ENCODE measurements around the gene MECP2. TPM values are rescaled to one million over a fixed set of nuclear protein-coding genes. Genes with fewer than 3 reads are reported as not detected.

MECP2 gene
- total RNA-seq, 2 donors from 2014 or later, result 148 to 160 TPM

GRCh38 chrX:154020536-154021115 lies 76.9 kb downstream of the MECP2 start:
- ATAC-seq (no peak), DNase-seq (no peak)
- H3K27me3 Mint-ChIP-seq, result no peaks in the 10 kb centered on the region
- H3K36me3 Mint-ChIP-seq (ENCODE audit: low read depth), result no peaks in the 10 kb centered on the region
- no peaks in the 10 kb centered on the region for H3K9me3 ChIP-seq (ENCODE audit: control insufficient read depth, low read length, poor library complexity, severe bottlenecking)
- H3K4me1 Mint-ChIP-seq, result peaks cover 9% of the 10 kb centered on the region
- H3K4me3 Mint-ChIP-seq, result peak overlapping the region; percentile 90
- H3K27ac Mint-ChIP-seq, result peak overlapping the region; percentile 88

- Mint-ChIP-seq H3K4me1 (peaks cover 10% of the 10 kb centered on the region), H3K27me3 (no peaks in the 10 kb centered on the region), H3K27ac (peak within 1 kb of the TSS; percentile 88), H3K4me3 (peak within 1 kb of the TSS; percentile 92), H3K36me3 (ENCODE audit: low read depth) (no peaks in the 10 kb centered on the region)
- ATAC-seq (peak; percentile 79), DNase-seq (peak; percentile 18 to 54 (median 51))
- no peaks in the 10 kb centered on the region for H3K9me3 ChIP-seq (ENCODE audit: control insufficient read depth, low read length, poor library complexity, severe bottlenecking)
Observed at GRCh38 chrX:154019633-154020528, 77.6 kb downstream of the MECP2 start, which contains the start of gene IRAK1. Gene IRAK1 (minus strand): TSS chrX:154019902. CDS start chrX:154019812, 90 bp downstream.

DNA sequence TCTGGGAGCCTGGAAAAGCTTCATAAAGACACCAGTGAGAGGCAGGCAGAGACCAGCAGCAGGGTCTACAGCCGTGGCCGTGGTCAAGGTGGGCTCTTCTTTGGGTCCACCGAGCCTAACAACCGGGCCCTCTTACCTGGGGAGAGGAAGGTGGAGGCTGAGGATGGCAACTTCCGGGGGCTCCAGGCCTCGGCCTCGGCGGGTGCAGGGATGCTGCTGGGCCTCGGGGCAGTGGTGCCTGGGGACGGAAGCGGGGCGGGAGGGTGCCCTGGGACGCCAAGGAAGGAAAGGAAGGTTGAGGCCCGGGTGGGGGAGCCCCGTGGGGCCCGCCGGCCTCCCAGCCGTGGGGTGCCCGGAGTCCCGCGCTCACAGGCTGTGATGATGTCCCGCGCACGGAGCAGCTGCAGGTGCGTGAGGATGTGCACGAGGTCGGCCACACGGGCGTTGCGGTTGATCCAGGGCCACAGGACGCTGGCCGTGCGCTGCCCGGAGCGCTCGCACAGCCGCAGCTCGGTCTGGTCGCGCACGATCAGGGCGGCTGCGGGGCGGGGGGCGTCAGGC lies 78.4 kb downstream of the MECP2 start:
- no peak for DNase-seq
- Mint-ChIP-seq H3K27me3 (no peaks in the 10 kb centered on the region), H3K27ac (peak overlapping the region; percentile 83), H3K4me3 (peak overlapping the region; percentile 92), H3K4me1 (peaks cover 13% of the 10 kb centered on the region), H3K36me3 (ENCODE audit: low read depth) (no peaks in the 10 kb centered on the region)
- peak; percentile 7 for ATAC-seq
- H3K9me3 ChIP-seq (ENCODE audit: control insufficient read depth, low read length, poor library complexity, severe bottlenecking), result no peaks in the 10 kb centered on the region

- H3K4me3 Mint-ChIP-seq, result peak overlapping the region; percentile 92
- peak overlapping the region; percentile 83 for H3K27ac Mint-ChIP-seq
- H3K36me3 Mint-ChIP-seq (ENCODE audit: low read depth), result no peaks in the 10 kb centered on the region
- no peaks in the 10 kb centered on the region for H3K27me3 Mint-ChIP-seq
- peaks cover 15% of the 10 kb centered on the region for H3K4me1 Mint-ChIP-seq
- DNase-seq (no peak), ATAC-seq (no peak)
- no peaks in the 10 kb centered on the region for H3K9me3 ChIP-seq (ENCODE audit: control insufficient read depth, low read length, poor library complexity, severe bottlenecking)
Observed at GRCh38 chrX:154018518-154019060, 78.9 kb downstream of the MECP2 start.

GRCh38 chrX:154017766-154018517 lies 79.6 kb downstream of the MECP2 start:
- H3K4me3 Mint-ChIP-seq, result peak overlapping the region; percentile 92
- DNase-seq, result no peak
- no peaks in the 10 kb centered on the region for H3K27me3 Mint-ChIP-seq
- H3K36me3 Mint-ChIP-seq (ENCODE audit: low read depth), result no peaks in the 10 kb centered on the region
- H3K9me3 ChIP-seq (ENCODE audit: control insufficient read depth, low read length, poor library complexity, severe bottlenecking), result no peaks in the 10 kb centered on the region
- no peak for ATAC-seq
- H3K27ac Mint-ChIP-seq, result peak overlapping the region; percentile 83
- peaks cover 13% of the 10 kb centered on the region for H3K4me1 Mint-ChIP-seq

- H3K9me3 ChIP-seq (ENCODE audit: control insufficient read depth, low read length, poor library complexity, severe bottlenecking), result no peaks in the 10 kb centered on the region
- Mint-ChIP-seq H3K27ac (no peak overlapping the region), H3K4me3 (no peak overlapping the region), H3K27me3 (no peaks in the 10 kb centered on the region), H3K4me1 (peaks cover 13% of the 10 kb centered on the region), H3K36me3 (ENCODE audit: low read depth) (no peaks in the 10 kb centered on the region)
- DNase-seq (no peak), ATAC-seq (no peak)
Observed at GRCh38 chrX:154016366-154017076, 81.0 kb downstream of the MECP2 start.

DNA sequence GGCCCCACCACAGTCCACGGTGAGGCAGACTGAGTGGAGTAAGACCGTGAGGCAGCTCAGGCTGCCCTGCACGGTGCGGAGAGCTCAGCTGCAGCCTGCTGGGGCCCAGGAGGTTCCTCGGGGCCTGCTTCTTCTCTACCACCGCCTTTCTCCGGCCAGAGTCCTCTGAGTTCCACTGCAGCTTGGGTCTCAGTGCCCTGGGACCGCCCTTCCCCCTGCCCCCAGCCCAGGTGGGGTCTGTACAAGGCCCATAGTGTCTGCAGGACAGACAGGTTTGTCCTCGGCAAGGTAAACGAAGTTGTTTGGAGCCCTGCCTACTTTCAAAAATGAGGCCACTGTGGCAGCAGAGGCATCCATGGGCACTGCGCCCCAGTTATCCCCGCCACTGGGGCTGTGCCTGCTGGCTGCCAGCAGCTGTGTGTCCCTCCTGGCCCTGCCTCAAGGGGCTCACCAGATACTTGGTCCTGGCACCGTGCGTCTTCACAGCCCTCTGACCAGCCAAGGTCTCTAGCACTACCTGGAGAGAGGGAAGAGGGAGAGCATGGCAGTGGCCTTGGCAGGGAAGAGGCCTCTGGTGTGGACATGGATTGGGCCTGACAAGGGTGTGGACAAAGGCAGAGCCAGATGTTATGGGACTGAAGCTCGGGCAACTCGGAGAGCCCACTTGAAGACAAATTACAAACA lies 81.8 kb downstream of the MECP2 start:
- no peaks in the 10 kb centered on the region for H3K27me3 Mint-ChIP-seq
- H3K4me1 Mint-ChIP-seq, result peaks cover 13% of the 10 kb centered on the region
- no peaks in the 10 kb centered on the region for H3K9me3 ChIP-seq (ENCODE audit: control insufficient read depth, low read length, poor library complexity, severe bottlenecking)
- no peak for ATAC-seq
- no peak overlapping the region for H3K4me3 Mint-ChIP-seq
- H3K27ac Mint-ChIP-seq, result peak overlapping the region; percentile 68
- no peak for DNase-seq
- H3K36me3 Mint-ChIP-seq (ENCODE audit: low read depth), result no peaks in the 10 kb centered on the region

- no peak overlapping the region for H3K4me3 Mint-ChIP-seq
- DNase-seq, result no peak
- peaks cover 10% of the 10 kb centered on the region for H3K4me1 Mint-ChIP-seq
- H3K27ac Mint-ChIP-seq, result peak overlapping the region; percentile 32
- ATAC-seq, result no peak
- H3K9me3 ChIP-seq (ENCODE audit: control insufficient read depth, low read length, poor library complexity, severe bottlenecking), result no peaks in the 10 kb centered on the region
- no peaks in the 10 kb centered on the region for H3K36me3 Mint-ChIP-seq (ENCODE audit: low read depth)
- H3K27me3 Mint-ChIP-seq, result no peaks in the 10 kb centered on the region
Observed at GRCh38 chrX:154014429-154015380, 82.8 kb downstream of the MECP2 start.

DNA sequence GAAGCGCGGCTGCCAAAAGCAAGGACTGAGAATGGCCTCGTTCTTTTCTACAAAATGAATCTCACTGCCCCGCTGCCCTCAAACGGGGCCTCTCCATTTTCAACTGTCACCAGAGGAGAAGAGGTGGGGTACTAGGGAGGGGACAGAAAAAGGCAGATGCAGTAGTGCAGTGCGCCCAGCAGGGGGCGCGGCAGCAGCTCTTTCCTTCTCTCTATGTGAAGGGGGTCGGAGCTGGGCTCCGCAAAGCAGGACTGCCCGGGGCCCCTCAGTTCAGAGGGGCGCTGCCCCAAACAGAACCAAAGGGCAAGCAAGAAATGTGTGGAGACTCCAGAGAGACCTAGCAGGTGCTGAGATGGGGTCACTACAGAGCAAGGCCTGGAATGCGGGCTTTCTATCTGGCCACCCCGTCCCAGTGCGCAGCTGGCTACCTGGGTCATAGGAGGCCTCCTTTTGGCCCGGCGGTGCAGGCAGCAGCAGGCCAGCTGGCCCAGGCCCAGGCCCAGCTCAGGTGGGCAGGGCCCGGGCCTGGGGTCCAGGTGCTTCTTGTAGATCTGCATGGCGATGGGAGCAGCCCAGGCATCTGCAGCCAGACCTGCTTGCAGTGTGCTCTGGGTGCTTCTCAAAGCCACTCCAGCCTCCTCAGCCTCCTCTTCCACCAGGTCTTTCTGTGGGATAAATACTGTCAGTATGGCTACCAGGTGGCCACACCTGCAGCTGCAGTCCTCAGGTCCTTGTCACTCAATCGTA lies 83.7 kb downstream of the MECP2 start:
- ATAC-seq (peak; percentile 79), DNase-seq (peak; percentile 22 to 32 (median 32))
- no peak overlapping the region for H3K4me3 Mint-ChIP-seq
- no peaks in the 10 kb centered on the region for H3K9me3 ChIP-seq (ENCODE audit: control insufficient read depth, low read length, poor library complexity, severe bottlenecking)
- no peaks in the 10 kb centered on the region for H3K36me3 Mint-ChIP-seq (ENCODE audit: low read depth)
- peaks cover 10% of the 10 kb centered on the region for H3K4me1 Mint-ChIP-seq
- no peak overlapping the region for H3K27ac Mint-ChIP-seq
- no peaks in the 10 kb centered on the region for H3K27me3 Mint-ChIP-seq

GRCh38 chrX:154013001-154013421 lies 84.5 kb downstream of the MECP2 start:
- Mint-ChIP-seq H3K36me3 (ENCODE audit: low read depth) (no peaks in the 10 kb centered on the region), H3K4me3 (no peak overlapping the region), H3K4me1 (peaks cover 10% of the 10 kb centered on the region), H3K27ac (no peak overlapping the region), H3K27me3 (no peaks in the 10 kb centered on the region)
- no peaks in the 10 kb centered on the region for H3K9me3 ChIP-seq (ENCODE audit: control insufficient read depth, low read length, poor library complexity, severe bottlenecking)
- ATAC-seq (no peak), DNase-seq (no peak)
